Ammon's horn (tissue), 1 donor: ENCODE results near the gene GPRIN1.

Source experiments
- DNase-seq: peaks from one replicate; pipeline ENCODE4 v3.0.0-alpha.2; 2016; ENCODE audit warnings: low spot score

The GPRIN1 gene

GRCh38 chr5:176643491-176644219, 33.7 kb upstream of the GPRIN1 start:
- DNase-seq, result no peak

GRCh38 chr5:176642675-176643490, 32.9 kb upstream of the GPRIN1 start:
- DNase-seq, result no peak

- DNase-seq, result no peak
Measured at GRCh38 chr5:176640616-176641015, 30.7 kb upstream of the GPRIN1 start.

GRCh38 chr5:176639981-176640380, 30.0 kb upstream of the GPRIN1 start:
- peak; percentile 80 for DNase-seq

GRCh38 chr5:176639208-176639607, 29.3 kb upstream of the GPRIN1 start:
- DNase-seq, result no peak

GRCh38 chr5:176638437-176638836, 28.5 kb upstream of the GPRIN1 start:
- DNase-seq, result no peak

- no peak for DNase-seq
Measured at GRCh38 chr5:176637556-176637955, 27.6 kb upstream of the GPRIN1 start.

GRCh38 chr5:176636426-176636825, 26.5 kb upstream of the GPRIN1 start:
- DNase-seq, result no peak

GRCh38 chr5:176633598-176633997, 23.6 kb upstream of the GPRIN1 start:
- DNase-seq, result no peak

GRCh38 chr5:176632745-176633144, 22.8 kb upstream of the GPRIN1 start:
- DNase-seq, result no peak

GRCh38 chr5:176631383-176632200, 21.6 kb upstream of the GPRIN1 start:
- no peak for DNase-seq

GRCh38 chr5:176630681-176631222, 20.8 kb upstream of the GPRIN1 start:
- no peak for DNase-seq

- no peak for DNase-seq
Measured at GRCh38 chr5:176629853-176630680, 20.1 kb upstream of the GPRIN1 start, which contains the start of the genes EIF4E1B and SNCB. TSS of gene EIF4E1B (plus strand) at chr5:176630675. CDS start at chr5:176642788, 12,113 bp downstream. TSS of gene SNCB (minus strand) at chr5:176630534. CDS start at chr5:176629654, 880 bp downstream.

GRCh38 chr5:176629317-176629852, 19.4 kb upstream of the GPRIN1 start:
- no peak for DNase-seq

GRCh38 chr5:176628406-176629228, 18.7 kb upstream of the GPRIN1 start:
- no peak for DNase-seq

GRCh38 chr5:176627582-176627981, 17.6 kb upstream of the GPRIN1 start:
- DNase-seq, result no peak

- no peak for DNase-seq
Measured at GRCh38 chr5:176626876-176627236, 16.9 kb upstream of the GPRIN1 start.

- DNase-seq, result no peak
Measured at GRCh38 chr5:176625966-176626875, 16.3 kb upstream of the GPRIN1 start.

- DNase-seq, result no peak
Measured at GRCh38 chr5:176625512-176625911, 15.6 kb upstream of the GPRIN1 start.
